ENCODE measurements around the gene TAF3. TPM values are rescaled to one million over a fixed set of nuclear protein-coding genes. Genes with fewer than 3 reads are reported as not detected.

Gene TAF3
- total RNA-seq, 1 donor from 2014 or later: 6.2 TPM

- Mint-ChIP-seq H3K27me3 (ENCODE audit: low read depth) (peaks cover 89% of the 10 kb centered on the region), H3K4me1 (ENCODE audit: low read depth) (peaks cover 21% of the 10 kb centered on the region)
- no peak for DNase-seq (ENCODE audit: low spot score)
Observed at GRCh38 chr10:8041284-8041991, 223.1 kb downstream of the TAF3 start.

DNA sequence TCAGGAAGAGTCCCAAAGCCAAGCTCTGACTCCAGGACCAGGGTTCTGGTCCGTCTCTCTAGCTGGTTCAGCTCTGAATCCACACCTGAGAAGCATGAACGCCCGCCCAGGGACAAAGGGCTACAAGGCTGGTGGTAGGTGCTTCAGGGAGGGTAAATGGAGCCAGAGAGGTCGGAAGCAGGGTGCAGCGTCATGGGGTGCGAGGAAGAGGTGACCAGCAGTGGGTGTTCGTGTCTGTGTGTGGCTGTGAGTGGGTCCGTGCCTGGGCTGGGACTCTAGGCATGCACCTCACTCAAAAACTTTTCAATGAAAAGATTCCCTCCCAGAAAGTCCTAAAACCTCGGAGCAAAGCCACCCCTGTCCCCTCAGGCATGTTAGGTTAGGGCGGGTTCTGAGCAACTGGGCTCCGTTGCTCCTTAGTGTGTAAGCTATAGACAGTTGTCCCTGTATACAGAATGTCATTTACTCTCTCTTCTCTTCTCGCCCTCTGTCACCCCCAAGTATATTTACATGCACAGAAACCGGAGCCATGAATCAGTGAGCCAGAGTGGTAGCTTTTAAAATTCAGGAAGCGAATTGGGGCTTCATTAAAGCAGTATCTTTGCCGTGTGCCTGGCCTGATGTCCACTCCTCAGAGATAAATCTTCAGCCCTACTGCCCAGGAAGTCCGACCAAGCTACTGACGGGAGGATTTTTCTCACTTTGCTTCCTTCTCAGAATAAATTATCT lies 223.9 kb downstream of the TAF3 start:
- Mint-ChIP-seq H3K9me3 (ENCODE audit: low read depth) (no peaks in the 10 kb centered on the region), H3K4me1 (ENCODE audit: low read depth) (peaks cover 21% of the 10 kb centered on the region), H3K27me3 (ENCODE audit: low read depth) (peaks cover 93% of the 10 kb centered on the region), H3K4me3 (ENCODE audit: unreplicated experiment) (no peak overlapping the region), H3K36me3 (ENCODE audit: low read depth) (peaks cover 5% of the 10 kb centered on the region), H3K27ac (ENCODE audit: unreplicated experiment) (no peak overlapping the region)
- TF ChIP-seq, protein P1, sequence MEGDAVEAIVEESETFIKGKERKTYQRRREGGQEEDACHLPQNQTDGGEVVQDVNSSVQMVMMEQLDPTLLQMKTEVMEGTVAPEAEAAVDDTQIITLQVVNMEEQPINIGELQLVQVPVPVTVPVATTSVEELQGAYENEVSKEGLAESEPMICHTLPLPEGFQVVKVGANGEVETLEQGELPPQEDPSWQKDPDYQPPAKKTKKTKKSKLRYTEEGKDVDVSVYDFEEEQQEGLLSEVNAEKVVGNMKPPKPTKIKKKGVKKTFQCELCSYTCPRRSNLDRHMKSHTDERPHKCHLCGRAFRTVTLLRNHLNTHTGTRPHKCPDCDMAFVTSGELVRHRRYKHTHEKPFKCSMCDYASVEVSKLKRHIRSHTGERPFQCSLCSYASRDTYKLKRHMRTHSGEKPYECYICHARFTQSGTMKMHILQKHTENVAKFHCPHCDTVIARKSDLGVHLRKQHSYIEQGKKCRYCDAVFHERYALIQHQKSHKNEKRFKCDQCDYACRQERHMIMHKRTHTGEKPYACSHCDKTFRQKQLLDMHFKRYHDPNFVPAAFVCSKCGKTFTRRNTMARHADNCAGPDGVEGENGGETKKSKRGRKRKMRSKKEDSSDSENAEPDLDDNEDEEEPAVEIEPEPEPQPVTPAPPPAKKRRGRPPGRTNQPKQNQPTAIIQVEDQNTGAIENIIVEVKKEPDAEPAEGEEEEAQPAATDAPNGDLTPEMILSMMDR (IDR thresholded peaks at IDR 0.05): no peak
- DNase-seq (ENCODE audit: low spot score): no peak

More at GRCh38 chr10:8041284-8041991, 223.1 kb downstream of the TAF3 start:
- Mint-ChIP-seq H3K27ac (ENCODE audit: unreplicated experiment) (no peak overlapping the region), H3K9me3 (ENCODE audit: low read depth) (no peaks in the 10 kb centered on the region), H3K36me3 (ENCODE audit: low read depth) (peaks cover 5% of the 10 kb centered on the region), H3K4me3 (ENCODE audit: unreplicated experiment) (no peak overlapping the region)
- TF ChIP-seq, protein P1 (IDR thresholded peaks at IDR 0.05): no peak

- TF ChIP-seq, protein P1 (IDR thresholded peaks at IDR 0.05): no peak
- Mint-ChIP-seq H3K4me1 (ENCODE audit: low read depth) (peaks cover 21% of the 10 kb centered on the region), H3K4me3 (ENCODE audit: unreplicated experiment) (no peak overlapping the region)
Observed at GRCh38 chr10:8042721-8043568, 224.6 kb downstream of the TAF3 start.

GRCh38 chr10:8043569-8044306 lies 225.4 kb downstream of the TAF3 start:
- peaks cover 89% of the 10 kb centered on the region for H3K27me3 Mint-ChIP-seq (ENCODE audit: low read depth)
- no peaks in the 10 kb centered on the region for H3K9me3 Mint-ChIP-seq (ENCODE audit: low read depth)
- TF ChIP-seq, protein P1 (IDR thresholded peaks at IDR 0.05): no peak
- DNase-seq (ENCODE audit: low spot score): no peak
- H3K27ac Mint-ChIP-seq (ENCODE audit: unreplicated experiment): no peak overlapping the region
- H3K4me1 Mint-ChIP-seq (ENCODE audit: low read depth): peaks cover 21% of the 10 kb centered on the region
- H3K4me3 Mint-ChIP-seq (ENCODE audit: unreplicated experiment): no peak overlapping the region
- peaks cover 3% of the 10 kb centered on the region for H3K36me3 Mint-ChIP-seq (ENCODE audit: low read depth)

More at GRCh38 chr10:8042721-8043568, 224.6 kb downstream of the TAF3 start:
- Mint-ChIP-seq H3K9me3 (ENCODE audit: low read depth) (no peaks in the 10 kb centered on the region), H3K36me3 (ENCODE audit: low read depth) (peaks cover 5% of the 10 kb centered on the region), H3K27ac (ENCODE audit: unreplicated experiment) (no peak overlapping the region), H3K27me3 (ENCODE audit: low read depth) (peaks cover 94% of the 10 kb centered on the region)
- no peak for DNase-seq (ENCODE audit: low spot score)

Data from chondrocyte (in vitro differentiated cells).